Sigmoid colon (tissue), 7 donors: ENCODE data around the gene TUNAR. TPM values are rescaled to one million over a fixed set of nuclear protein-coding genes. Genes with fewer than 3 reads are reported as not detected.

Experiments
- DNase-seq: peaks from one replicate; pipeline ENCODE4 v3.0.0-alpha.2; 2019
- H3K27ac ChIP-seq, 4 donors: fragments of 200-600 bp; sonication (generic); one replicate each; pipeline ENCODE4 v1.5.1; 2016 to 2019; ENCODE audit warnings: mild to moderate bottlenecking in 1 of 4
- H3K27me3 ChIP-seq, 3 donors: fragments of 200-600 bp; sonication (generic); one replicate each; pipeline ENCODE4 v1.5.1; 2019; ENCODE audit warnings: mild to moderate bottlenecking in 1 of 3
- H3K36me3 ChIP-seq, 4 donors: fragments of 200-600 bp; sonication (generic); one replicate each; pipeline ENCODE4 v1.5.1; 2016 to 2019
- H3K4me1 ChIP-seq, 4 donors: fragments of 200-600 bp; sonication (generic); one replicate each; pipeline ENCODE4 v1.5.1; 2017 to 2019
- H3K4me3 ChIP-seq, 4 donors: fragments of 200-600 bp; sonication (generic); one replicate each; pipeline ENCODE4 v1.5.1; 2017 to 2019; ENCODE audit warnings: mild to moderate bottlenecking in 2 of 4, moderate library complexity in 1 of 4
- H3K9me3 ChIP-seq, 4 donors: fragments of 200-600 bp in 3 of 4; sonication (generic) in 3 of 4; one replicate each; pipeline versions ENCODE4 v1.5.1 to v1.6.1; 2013 to 2019
- EP300 ChIP-seq, 4 donors: sonication (generic); formaldehyde crosslinking; IDR thresholded peaks; one replicate each; pipeline ENCODE4 v1.6.1; 2017; ENCODE audit warnings: antibody characterized with exemption in 4 of 4
- POLR2A ChIP-seq, 2 donors: fragments of 450-650 bp; IDR thresholded peaks; one replicate each; pipeline ENCODE4 v1.6.1; 2016; ENCODE audit warnings: antibody characterized with exemption in 2 of 2, mild to moderate bottlenecking in 2 of 2, moderate library complexity in 2 of 2
- POLR2AphosphoS5 ChIP-seq, 4 donors: sonication (generic); formaldehyde crosslinking; IDR thresholded peaks; one replicate each; pipeline ENCODE4 v1.6.1; 2017; ENCODE audit warnings: antibody characterized with exemption in 4 of 4
- WGBS, 2 donors: extraction: QIAGEN DNeasy Blood & Tissue Kit; methylation state at CpG; one replicate each; pipeline ENCODE4 v1.1.7; 2013; 5-methylcytosine and 5-hydroxymethylcytosine counted together
- intact Hi-C: fragments of 100-400 bp; cut with DNase I; formaldehyde crosslinking; loops from one replicate; pipeline ENCODE4 v1.15.1; 2023
- polyA plus RNA-seq, 3 donors: library from polyadenylated mRNA; stranded (reverse); fragments of 200-250 nt; gene quantifications; one replicate each; pipeline ENCODE4 v1.2.3, GENCODE V29; 2013
- total RNA-seq, 4 donors: library from RNA; depleted of rRNA; stranded (reverse); fragments of >200 nt; gene quantifications; one replicate each; pipeline ENCODE4 v1.1.0, GENCODE V29; 2016
- TF ChIP-seq, protein P1 (sequence below), 4 experiments: fragments of 450-650 bp in 3 of 4; fragments of 200-600 bp in 1 of 4; IDR thresholded peaks; one replicate each; pipeline ENCODE4 v1.5.1; 2016 to 2019; ENCODE audit warnings: antibody characterized with exemption in 4 of 4, mild to moderate bottlenecking in 3 of 4, moderate library complexity in 2 of 4
- donor health status: healthy with polysubstance abuse.
- donor health status: Bipolar disorder and iron deficiency.
- donor health status: healthy.

Gene TUNAR
- total and polyA plus RNA-seq, 7 donors: 0.12 TPM; not detected in 6

DNA sequence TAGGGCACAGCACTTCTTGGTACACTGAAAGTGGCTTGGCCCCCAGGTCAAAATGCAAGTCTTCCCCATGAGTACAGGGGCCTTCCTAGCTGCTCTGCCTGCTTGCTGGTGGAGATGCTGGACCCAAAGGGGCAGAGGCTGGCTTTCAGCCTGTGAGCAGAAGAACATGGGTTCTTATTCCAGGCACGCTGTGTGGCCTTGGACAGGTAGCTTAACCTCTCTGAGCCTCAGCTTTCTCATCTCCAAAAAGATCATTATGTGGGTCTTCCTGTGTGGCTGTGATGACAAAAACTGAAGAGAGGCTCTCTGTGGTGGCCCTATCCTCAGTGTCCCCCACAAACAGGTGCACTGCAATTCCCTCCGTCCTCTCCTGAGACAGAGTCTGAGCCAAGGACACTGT, 45.6 kb upstream of the TUNAR start:
- no peak for DNase-seq
- Histone ChIP-seq H3K4me1 (no peaks in the 10 kb centered on the region), H3K27ac (no peak overlapping the region), H3K36me3 (no peaks in the 10 kb centered on the region), H3K4me3 (no peak overlapping the region), H3K9me3 (peaks cover 0 to 2% (median 0%) of the 10 kb centered on the region in 4 donors), H3K27me3 (peaks cover 0 to 22% (median 0%) of the 10 kb centered on the region in 3 donors)
- intact Hi-C loops: no loop called here
- 88 to 94% methylated on average over 2 of the region's 2 CpGs for whole genome bisulfite sequencing, 2 donors
- TF ChIP-seq, protein P1, sequence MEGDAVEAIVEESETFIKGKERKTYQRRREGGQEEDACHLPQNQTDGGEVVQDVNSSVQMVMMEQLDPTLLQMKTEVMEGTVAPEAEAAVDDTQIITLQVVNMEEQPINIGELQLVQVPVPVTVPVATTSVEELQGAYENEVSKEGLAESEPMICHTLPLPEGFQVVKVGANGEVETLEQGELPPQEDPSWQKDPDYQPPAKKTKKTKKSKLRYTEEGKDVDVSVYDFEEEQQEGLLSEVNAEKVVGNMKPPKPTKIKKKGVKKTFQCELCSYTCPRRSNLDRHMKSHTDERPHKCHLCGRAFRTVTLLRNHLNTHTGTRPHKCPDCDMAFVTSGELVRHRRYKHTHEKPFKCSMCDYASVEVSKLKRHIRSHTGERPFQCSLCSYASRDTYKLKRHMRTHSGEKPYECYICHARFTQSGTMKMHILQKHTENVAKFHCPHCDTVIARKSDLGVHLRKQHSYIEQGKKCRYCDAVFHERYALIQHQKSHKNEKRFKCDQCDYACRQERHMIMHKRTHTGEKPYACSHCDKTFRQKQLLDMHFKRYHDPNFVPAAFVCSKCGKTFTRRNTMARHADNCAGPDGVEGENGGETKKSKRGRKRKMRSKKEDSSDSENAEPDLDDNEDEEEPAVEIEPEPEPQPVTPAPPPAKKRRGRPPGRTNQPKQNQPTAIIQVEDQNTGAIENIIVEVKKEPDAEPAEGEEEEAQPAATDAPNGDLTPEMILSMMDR (IDR thresholded peaks at IDR 0.05): no peak
- TF ChIP-seq POLR2A (IDR thresholded peaks at IDR 0.05) (no peak), EP300 (IDR thresholded peaks at IDR 0.05) (no peak), POLR2AphosphoS5 (IDR thresholded peaks at IDR 0.05) (no peak)

DNA sequence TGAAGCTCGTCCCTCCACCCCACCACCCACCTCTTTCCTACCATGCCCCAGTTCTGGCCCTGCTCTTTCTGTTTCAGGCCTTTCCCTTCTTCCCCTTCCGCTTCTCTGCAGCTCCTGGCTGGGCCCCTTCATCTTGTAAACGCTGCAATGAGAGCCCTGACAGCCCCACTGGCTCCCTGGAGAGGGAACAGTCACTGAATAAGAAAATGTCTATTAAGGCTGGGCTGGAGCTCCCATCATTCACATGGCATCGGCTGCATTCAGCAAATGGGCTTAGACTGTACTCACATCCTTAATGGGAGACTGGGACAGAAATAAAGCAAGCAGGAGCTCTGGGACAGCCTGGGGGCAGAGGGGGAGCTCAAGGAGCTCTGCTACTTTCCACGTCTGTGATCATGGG, 45.2 kb upstream of the TUNAR start:
- intact Hi-C loops: no loop called here
- Histone ChIP-seq H3K27ac (no peak overlapping the region), H3K27me3 (peaks cover 0 to 22% (median 0%) of the 10 kb centered on the region in 3 donors), H3K4me1 (no peaks in the 10 kb centered on the region), H3K9me3 (peaks cover 0 to 2% (median 0%) of the 10 kb centered on the region in 4 donors), H3K4me3 (no peak overlapping the region), H3K36me3 (no peaks in the 10 kb centered on the region)
- no peak for DNase-seq
- WGBS, 2 donors: 35 to 44% methylated on average over 5 of the region's 5 CpGs
- TF ChIP-seq, protein P1 (IDR thresholded peaks at IDR 0.05): no peak
- no peak for TF ChIP-seq POLR2A (IDR thresholded peaks at IDR 0.05)
- TF ChIP-seq EP300 (IDR thresholded peaks at IDR 0.05): no peak
- TF ChIP-seq POLR2AphosphoS5 (IDR thresholded peaks at IDR 0.05): no peak

DNA sequence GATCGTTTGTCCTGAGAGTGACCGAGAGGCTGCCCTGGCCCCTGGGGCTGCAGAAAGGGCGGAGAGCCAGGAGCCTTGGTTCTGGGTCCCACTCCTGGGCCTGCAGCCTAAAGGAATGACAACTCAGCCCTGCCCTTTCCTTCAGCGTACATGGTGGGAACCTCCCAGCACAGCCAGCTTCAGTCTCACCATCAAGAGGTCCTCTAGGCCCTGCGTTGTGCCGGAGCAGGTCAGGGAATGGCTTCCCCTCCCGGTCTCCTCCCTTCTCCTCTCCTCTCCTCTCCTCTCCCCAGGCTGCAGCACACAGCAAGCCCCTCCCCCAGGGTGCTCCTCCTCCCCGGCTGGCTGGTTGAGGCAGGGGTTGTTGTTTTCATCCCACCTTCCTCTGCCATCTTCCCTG, 44.6 kb upstream of the TUNAR start:
- no peak overlapping the region for H3K27ac ChIP-seq
- H3K9me3 ChIP-seq: peaks cover 0 to 2% (median 0%) of the 10 kb centered on the region in 4 donors
- no peak for DNase-seq
- no peaks in the 10 kb centered on the region for H3K4me1 ChIP-seq
- WGBS, 2 donors: 28 to 30% methylated on average over 8 of the region's 8 CpGs
- no peak overlapping the region for H3K4me3 ChIP-seq
- peaks cover 0 to 22% (median 0%) of the 10 kb centered on the region in 3 donors for H3K27me3 ChIP-seq
- H3K36me3 ChIP-seq: no peaks in the 10 kb centered on the region
- TF ChIP-seq POLR2AphosphoS5 (IDR thresholded peaks at IDR 0.05) (no peak), POLR2A (IDR thresholded peaks at IDR 0.05) (no peak), EP300 (IDR thresholded peaks at IDR 0.05) (no peak)
- TF ChIP-seq, protein P1 (IDR thresholded peaks at IDR 0.05): no peak
- intact Hi-C loops: no loop called here

DNA sequence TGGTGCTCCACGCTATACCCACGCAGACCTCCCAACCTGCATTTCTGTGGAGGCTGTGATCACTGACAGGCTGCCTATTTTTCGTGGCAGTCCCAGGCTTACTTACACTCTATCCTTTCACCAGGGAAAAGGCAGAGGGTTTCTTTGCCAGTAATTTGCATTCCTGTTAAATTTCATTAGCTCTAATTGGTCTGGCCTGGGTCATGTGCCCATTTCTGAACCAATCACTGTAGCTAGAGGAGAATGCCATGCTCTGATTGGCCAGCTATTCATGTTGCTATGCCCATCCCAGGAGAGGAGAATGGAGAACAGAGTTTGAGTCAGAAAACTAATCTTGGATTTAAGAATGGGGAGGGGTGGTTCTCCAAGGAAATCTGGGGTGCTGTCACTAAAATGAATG, 43.2 kb upstream of the TUNAR start:
- Histone ChIP-seq H3K27ac (no peak overlapping the region), H3K4me1 (no peaks in the 10 kb centered on the region), H3K9me3 (peaks cover 0 to 2% (median 0%) of the 10 kb centered on the region in 4 donors), H3K36me3 (no peaks in the 10 kb centered on the region), H3K27me3 (peaks cover 0 to 22% (median 0%) of the 10 kb centered on the region in 3 donors), H3K4me3 (no peak overlapping the region)
- no peak for TF ChIP-seq POLR2A (IDR thresholded peaks at IDR 0.05)
- no peak for TF ChIP-seq EP300 (IDR thresholded peaks at IDR 0.05)
- no peak for TF ChIP-seq POLR2AphosphoS5 (IDR thresholded peaks at IDR 0.05)
- intact Hi-C loops: no loop called here
- WGBS, 2 donors: 61 to 65% methylated on average over 3 of the region's 3 CpGs
- DNase-seq: no peak

DNA sequence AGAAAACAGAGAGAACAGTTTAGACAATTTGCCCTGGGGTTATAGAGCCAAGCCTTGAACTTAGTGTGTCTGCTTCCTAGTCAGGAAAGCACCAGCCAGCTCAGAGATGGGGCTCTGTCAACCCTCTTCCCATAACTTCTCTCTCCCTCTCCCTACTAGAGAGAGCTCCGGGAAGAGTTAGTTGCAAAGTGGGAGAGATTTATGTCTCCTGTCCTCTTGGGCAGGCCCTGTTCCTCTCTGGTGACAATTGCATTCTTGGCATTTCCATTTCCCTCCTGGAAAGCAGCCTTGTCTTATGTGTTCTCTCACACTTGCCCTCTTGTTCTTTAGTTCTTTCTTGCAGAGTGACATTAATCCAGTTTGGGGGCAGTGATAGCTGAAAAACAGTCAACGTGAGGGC, 42.1 kb upstream of the TUNAR start:
- intact Hi-C loops: no loop called here
- no peak for DNase-seq
- Histone ChIP-seq H3K36me3 (no peaks in the 10 kb centered on the region), H3K4me3 (no peak overlapping the region), H3K4me1 (no peaks in the 10 kb centered on the region), H3K27ac (no peak overlapping the region), H3K27me3 (peaks cover 0 to 22% (median 0%) of the 10 kb centered on the region in 3 donors), H3K9me3 (no peaks in the 10 kb centered on the region)
- whole genome bisulfite sequencing, 2 donors: 6 to 31% methylated on average over 2 of the region's 2 CpGs
- TF ChIP-seq, protein P1 (IDR thresholded peaks at IDR 0.05): no peak
- TF ChIP-seq EP300 (IDR thresholded peaks at IDR 0.05): no peak
- TF ChIP-seq POLR2A (IDR thresholded peaks at IDR 0.05): no peak
- no peak for TF ChIP-seq POLR2AphosphoS5 (IDR thresholded peaks at IDR 0.05)
